ENCODE measurements around the gene DRD3.

DNA sequence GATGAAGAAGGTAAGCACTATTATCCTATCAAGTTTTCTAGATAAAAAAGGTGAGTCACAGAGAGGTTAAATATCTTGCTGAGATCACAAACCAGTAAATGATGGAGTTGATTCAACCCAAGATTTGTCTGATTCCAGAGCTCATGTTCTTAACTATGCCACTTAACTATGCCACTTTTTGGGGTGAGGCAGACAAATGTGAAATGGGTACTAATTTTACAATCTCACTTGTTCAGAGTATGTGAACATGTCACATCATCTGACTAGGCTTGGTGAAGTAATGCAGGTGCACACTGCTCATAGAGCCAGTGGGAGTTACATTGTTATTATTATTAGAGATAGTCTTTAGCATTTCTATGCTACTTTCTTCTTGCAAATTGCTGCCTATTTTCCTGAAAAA lies 2.0 kb downstream of the DRD3 start:
- TF ChIP-seq TBP (IDR thresholded peaks at IDR 0.05; ENCODE audit: low read depth, low read length) (no peak), CREB1 (IDR thresholded peaks at IDR 0.05) (no peak), POLR2AphosphoS5 (IDR thresholded peaks at IDR 0.05; ENCODE audit: low read depth, low read length) (no peak), YY1 (IDR thresholded peaks at IDR 0.05; ENCODE audit: low read depth, low read length) (no peak), POLR2A (IDR thresholded peaks at IDR 0.05; ENCODE audit: control extremely low read depth in 1 of 2, low read depth in 2 of 2, low read length in 2 of 2) (no peak), SIRT6 (IDR thresholded peaks at IDR 0.05; ENCODE audit: low read length) (no peak), HDAC2 (IDR thresholded peaks at IDR 0.05; ENCODE audit: borderline replicate concordance in 1 of 2, low read depth in 2 of 2, low read length in 2 of 2) (no peak)
- TF ChIP-seq, protein P1, sequence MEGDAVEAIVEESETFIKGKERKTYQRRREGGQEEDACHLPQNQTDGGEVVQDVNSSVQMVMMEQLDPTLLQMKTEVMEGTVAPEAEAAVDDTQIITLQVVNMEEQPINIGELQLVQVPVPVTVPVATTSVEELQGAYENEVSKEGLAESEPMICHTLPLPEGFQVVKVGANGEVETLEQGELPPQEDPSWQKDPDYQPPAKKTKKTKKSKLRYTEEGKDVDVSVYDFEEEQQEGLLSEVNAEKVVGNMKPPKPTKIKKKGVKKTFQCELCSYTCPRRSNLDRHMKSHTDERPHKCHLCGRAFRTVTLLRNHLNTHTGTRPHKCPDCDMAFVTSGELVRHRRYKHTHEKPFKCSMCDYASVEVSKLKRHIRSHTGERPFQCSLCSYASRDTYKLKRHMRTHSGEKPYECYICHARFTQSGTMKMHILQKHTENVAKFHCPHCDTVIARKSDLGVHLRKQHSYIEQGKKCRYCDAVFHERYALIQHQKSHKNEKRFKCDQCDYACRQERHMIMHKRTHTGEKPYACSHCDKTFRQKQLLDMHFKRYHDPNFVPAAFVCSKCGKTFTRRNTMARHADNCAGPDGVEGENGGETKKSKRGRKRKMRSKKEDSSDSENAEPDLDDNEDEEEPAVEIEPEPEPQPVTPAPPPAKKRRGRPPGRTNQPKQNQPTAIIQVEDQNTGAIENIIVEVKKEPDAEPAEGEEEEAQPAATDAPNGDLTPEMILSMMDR (IDR thresholded peaks at IDR 0.05; ENCODE audit: control extremely low read depth in 1 of 3, insufficient read depth in 1 of 3, low read depth in 1 of 3, low read length in 3 of 3): no peak
- TF ChIP-seq, protein P2, sequence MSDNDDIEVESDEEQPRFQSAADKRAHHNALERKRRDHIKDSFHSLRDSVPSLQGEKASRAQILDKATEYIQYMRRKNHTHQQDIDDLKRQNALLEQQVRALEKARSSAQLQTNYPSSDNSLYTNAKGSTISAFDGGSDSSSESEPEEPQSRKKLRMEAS (IDR thresholded peaks at IDR 0.05): no peak
